HG03575 (cell line): ENCODE measurements around the gene PPP3R1.
"Not testable (repeated sequence)": the region's sequence is repeated elsewhere in the genome, so short reads cannot be mapped to it uniquely, and the experiment has no call there.

Experiments used
- ATAC-seq: cut with Tn5 transposase; IDR thresholded peaks from one replicate; pipeline ENCODE4 v1.9.1; 2021; ENCODE audit not compliant: unreplicated experiment, insufficient number of reproducible peaks, low FRiP score; ENCODE audit errors: extremely low read depth

PPP3R1 gene

GRCh38 chr2:68200157-68200787 is 52.1 kb downstream of the PPP3R1 start:
- ATAC-seq, result no peak

- no peak for ATAC-seq
Observed at GRCh38 chr2:68196120-68196716, 56.1 kb downstream of the PPP3R1 start.

- ATAC-seq, result no peak
Observed at GRCh38 chr2:68195096-68195495, 57.2 kb downstream of the PPP3R1 start.

GRCh38 chr2:68193787-68194372 is 58.5 kb downstream of the PPP3R1 start:
- ATAC-seq, result no peak

GRCh38 chr2:68193144-68193543 is 59.2 kb downstream of the PPP3R1 start:
- ATAC-seq, result no peak

- ATAC-seq, result no peak
Observed at GRCh38 chr2:68190991-68191731, 61.2 kb downstream of the PPP3R1 start.

- no peak for ATAC-seq
Observed at GRCh38 chr2:68189991-68190784, 62.1 kb downstream of the PPP3R1 start.

- ATAC-seq, result no peak
Observed at GRCh38 chr2:68188831-68189230, 63.5 kb downstream of the PPP3R1 start.

GRCh38 chr2:68187329-68187728 is 65.0 kb downstream of the PPP3R1 start:
- no peak for ATAC-seq

GRCh38 chr2:68185541-68186164 is 66.7 kb downstream of the PPP3R1 start:
- no peak for ATAC-seq

GRCh38 chr2:68182902-68183301 is 69.4 kb downstream of the PPP3R1 start:
- no peak for ATAC-seq

- no peak for ATAC-seq
Observed at GRCh38 chr2:68178954-68179627, 73.2 kb downstream of the PPP3R1 start.

- ATAC-seq, result no peak
Observed at GRCh38 chr2:68178432-68178831, 73.9 kb downstream of the PPP3R1 start.

- ATAC-seq, result no peak
Observed at GRCh38 chr2:68177541-68177940, 74.8 kb downstream of the PPP3R1 start.

- no peak for ATAC-seq
Observed at GRCh38 chr2:68176657-68177056, 75.7 kb downstream of the PPP3R1 start.

- ATAC-seq, result not testable (repeated sequence)
Observed at GRCh38 chr2:68175210-68175609, 77.1 kb downstream of the PPP3R1 start.

- ATAC-seq, result no peak
Observed at GRCh38 chr2:68172990-68173700, 79.2 kb downstream of the PPP3R1 start.

- no peak for ATAC-seq
Observed at GRCh38 chr2:68172521-68172920, 79.8 kb downstream of the PPP3R1 start.
